Measurements from ENCODE around the gene UPK3A. TPM values are rescaled to one million over a fixed set of nuclear protein-coding genes. Genes with fewer than 3 reads are reported as not detected.
"Not testable (repeated sequence)": the region's sequence is repeated elsewhere in the genome, so short reads cannot be mapped to it uniquely, and the experiment has no call there.

The UPK3A gene
- polyA plus RNA-seq, 1 donor from 2014 or later = not detected

DNA sequence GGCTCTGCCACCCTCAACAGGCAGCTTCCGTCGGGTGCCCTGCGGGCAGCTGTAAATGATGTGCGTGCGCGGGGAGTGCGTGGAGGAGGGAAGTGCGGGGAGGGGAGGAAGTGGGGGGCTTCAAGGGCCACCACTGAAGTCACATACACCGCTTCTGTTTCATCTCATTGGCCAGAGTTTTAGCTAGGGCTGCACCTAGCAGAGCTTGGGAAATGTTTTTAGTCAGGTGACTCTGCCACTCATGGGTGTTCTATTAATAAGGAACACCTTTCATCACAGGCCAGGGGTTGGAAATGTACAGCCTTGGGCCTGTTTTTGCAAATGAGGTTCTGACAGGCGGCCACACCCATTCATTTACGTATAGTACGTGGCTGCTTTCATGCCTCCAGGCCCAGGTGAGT lies 39.6 kb downstream of the UPK3A start:
- H3K9me2 ChIP-seq (ENCODE audit: insufficient read depth, low read length) = no peaks in the 10 kb centered on the region
- no peak overlapping the region for H2AFZ ChIP-seq (ENCODE audit: low read depth, low read length)
- H3K9ac ChIP-seq (ENCODE audit: low read length) = no peak overlapping the region
- H3F3A ChIP-seq (ENCODE audit: insufficient read depth, low read length, poor library complexity, severe bottlenecking) = no peaks in the 10 kb centered on the region
- no peaks in the 10 kb centered on the region for H3K27me3 ChIP-seq (ENCODE audit: insufficient read depth, low read depth, low read length)
- H3K79me2 ChIP-seq (replicated peaks; ENCODE audit: insufficient read depth, low read length) = no peaks in the 10 kb centered on the region
- H4K20me1 ChIP-seq (ENCODE audit: insufficient read depth) = no peaks in the 10 kb centered on the region
- no peak overlapping the region for H3K4me2 ChIP-seq (ENCODE audit: low read length)
- no peaks in the 10 kb centered on the region for H3K9me3 ChIP-seq (ENCODE audit: low read length)
- TF ChIP-seq SMC3 (conservative IDR thresholded peaks at IDR 0.05; ENCODE audit: poor library complexity) = no peak
- no peak for TF ChIP-seq REST (IDR thresholded peaks at IDR 0.05; ENCODE audit: borderline replicate concordance)
- no peak for TF ChIP-seq EZH2 (IDR thresholded peaks at IDR 0.05; ENCODE audit: borderline replicate concordance, insufficient read depth, low read length, poor library complexity, severe bottlenecking)
- no peak for TF ChIP-seq EP300 (conservative IDR thresholded peaks at IDR 0.05; ENCODE audit: poor library complexity, severe bottlenecking)
- no peak for TF ChIP-seq MXI1 (conservative IDR thresholded peaks at IDR 0.05; ENCODE audit: poor library complexity, severe bottlenecking)
- no peak for TF ChIP-seq RAD21 (conservative IDR thresholded peaks at IDR 0.05)
- TF ChIP-seq, protein P1, sequence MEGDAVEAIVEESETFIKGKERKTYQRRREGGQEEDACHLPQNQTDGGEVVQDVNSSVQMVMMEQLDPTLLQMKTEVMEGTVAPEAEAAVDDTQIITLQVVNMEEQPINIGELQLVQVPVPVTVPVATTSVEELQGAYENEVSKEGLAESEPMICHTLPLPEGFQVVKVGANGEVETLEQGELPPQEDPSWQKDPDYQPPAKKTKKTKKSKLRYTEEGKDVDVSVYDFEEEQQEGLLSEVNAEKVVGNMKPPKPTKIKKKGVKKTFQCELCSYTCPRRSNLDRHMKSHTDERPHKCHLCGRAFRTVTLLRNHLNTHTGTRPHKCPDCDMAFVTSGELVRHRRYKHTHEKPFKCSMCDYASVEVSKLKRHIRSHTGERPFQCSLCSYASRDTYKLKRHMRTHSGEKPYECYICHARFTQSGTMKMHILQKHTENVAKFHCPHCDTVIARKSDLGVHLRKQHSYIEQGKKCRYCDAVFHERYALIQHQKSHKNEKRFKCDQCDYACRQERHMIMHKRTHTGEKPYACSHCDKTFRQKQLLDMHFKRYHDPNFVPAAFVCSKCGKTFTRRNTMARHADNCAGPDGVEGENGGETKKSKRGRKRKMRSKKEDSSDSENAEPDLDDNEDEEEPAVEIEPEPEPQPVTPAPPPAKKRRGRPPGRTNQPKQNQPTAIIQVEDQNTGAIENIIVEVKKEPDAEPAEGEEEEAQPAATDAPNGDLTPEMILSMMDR (IDR thresholded peaks at IDR 0.05; ENCODE audit: poor library complexity, severe bottlenecking) = no peak
- TF ChIP-seq TAF1 (IDR thresholded peaks at IDR 0.05; ENCODE audit: low read depth) = no peak
- TF ChIP-seq POLR2AphosphoS5 (IDR thresholded peaks at IDR 0.05) = no peak
- H3K4me3 ChIP-seq (ENCODE audit: low read length) = no peak overlapping the region
- no peak overlapping the region for H3K27ac ChIP-seq (ENCODE audit: low read length)
- no peaks in the 10 kb centered on the region for H3K36me3 ChIP-seq (ENCODE audit: insufficient read depth, low read length)

DNA sequence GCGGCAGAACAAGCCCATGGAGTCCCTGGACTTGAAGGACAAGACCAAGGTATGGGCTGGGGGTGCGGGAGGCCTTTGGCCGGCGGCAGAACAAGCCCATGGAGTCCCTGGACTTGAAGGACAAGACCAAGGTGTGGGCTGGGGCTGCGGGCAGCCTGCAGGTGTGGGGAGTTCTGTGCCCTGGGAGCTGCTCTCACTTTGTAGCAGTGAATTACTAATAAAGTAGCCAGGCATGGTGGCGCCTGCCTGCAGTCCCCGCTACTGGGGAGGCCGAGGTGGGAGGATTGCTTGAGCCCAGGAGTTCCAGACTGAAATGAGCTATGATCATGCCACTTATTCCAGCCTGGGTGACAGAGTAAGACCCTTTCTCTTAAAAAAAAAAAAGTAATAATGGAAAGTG lies 43.5 kb downstream of the UPK3A start:
- not testable (repeated sequence) for H3K36me3 ChIP-seq (ENCODE audit: insufficient read depth, low read length); H2AFZ ChIP-seq (ENCODE audit: low read depth, low read length); H3K9ac ChIP-seq (ENCODE audit: low read length); H3K79me2 ChIP-seq (replicated peaks; ENCODE audit: insufficient read depth, low read length); H3K4me3 ChIP-seq (ENCODE audit: low read length); H4K20me1 ChIP-seq (ENCODE audit: insufficient read depth); H3K9me3 ChIP-seq (ENCODE audit: low read length); H3K9me2 ChIP-seq (ENCODE audit: insufficient read depth, low read length); H3K27ac ChIP-seq (ENCODE audit: low read length); H3K27me3 ChIP-seq (ENCODE audit: insufficient read depth, low read depth, low read length); H3K4me2 ChIP-seq (ENCODE audit: low read length); H3F3A ChIP-seq (ENCODE audit: insufficient read depth, low read length, poor library complexity, severe bottlenecking)

Measured in neural cell (in vitro differentiated cells).